GM12864 (cell line): ENCODE data around the gene GATAD2B.

ENCODE experiments used
- DNase-seq: peaks from one replicate; pipeline ENCODE4 v3.0.0-alpha.2; 2011; ENCODE audit warnings: low read depth
- H3K4me3 ChIP-seq: 2 replicates; pipeline ENCODE4 v1.5.1; 2011; ENCODE audit warnings: mild to moderate bottlenecking, low read depth, low read length, control low read depth
- CTCF ChIP-seq: IDR thresholded peaks from 2 replicates; pipeline ENCODE4 v1.5.1; 2011; ENCODE audit warnings: low read depth, mild to moderate bottlenecking, moderate library complexity, low read length, control low read depth, inconsistent platforms; ENCODE audit errors: missing control alignments

The GATAD2B gene

GRCh38 chr1:153929981-153930948, 7.5 kb upstream of the GATAD2B start:
- no peak for DNase-seq

GRCh38 chr1:153929426-153929825, 6.7 kb upstream of the GATAD2B start:
- DNase-seq = no peak
- H3K4me3 ChIP-seq = no peak overlapping the region
- no peak for TF ChIP-seq CTCF

More at GRCh38 chr1:153929981-153930948, 7.5 kb upstream of the GATAD2B start:
- no peak overlapping the region for H3K4me3 ChIP-seq
- no peak for TF ChIP-seq CTCF

- no peak for DNase-seq
- TF ChIP-seq CTCF = no peak
- H3K4me3 ChIP-seq = no peak overlapping the region
Measured at GRCh38 chr1:153928791-153929341, 6.1 kb upstream of the GATAD2B start.

DNA sequence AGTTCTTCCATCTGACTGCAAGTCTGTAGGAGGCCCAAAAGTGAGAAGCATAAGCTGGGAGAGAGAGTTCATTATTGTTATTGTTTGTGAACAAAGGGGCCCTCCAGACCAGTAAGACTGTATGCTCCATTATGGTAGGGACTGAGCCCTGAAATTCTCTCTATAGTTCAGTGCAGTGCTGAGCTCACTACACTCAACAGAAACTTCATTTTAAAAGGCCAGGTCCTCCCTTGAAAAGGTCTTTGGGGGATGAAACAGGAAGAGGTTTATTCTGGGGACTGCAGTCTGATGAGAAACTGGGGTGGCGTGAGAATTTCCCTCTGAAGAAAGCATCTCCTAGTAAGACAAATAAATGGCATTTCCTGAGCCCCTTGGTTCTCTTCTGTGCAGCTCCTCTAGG, 5.5 kb upstream of the GATAD2B start:
- no peak overlapping the region for H3K4me3 ChIP-seq
- no peak for DNase-seq
- no peak for TF ChIP-seq CTCF

DNA sequence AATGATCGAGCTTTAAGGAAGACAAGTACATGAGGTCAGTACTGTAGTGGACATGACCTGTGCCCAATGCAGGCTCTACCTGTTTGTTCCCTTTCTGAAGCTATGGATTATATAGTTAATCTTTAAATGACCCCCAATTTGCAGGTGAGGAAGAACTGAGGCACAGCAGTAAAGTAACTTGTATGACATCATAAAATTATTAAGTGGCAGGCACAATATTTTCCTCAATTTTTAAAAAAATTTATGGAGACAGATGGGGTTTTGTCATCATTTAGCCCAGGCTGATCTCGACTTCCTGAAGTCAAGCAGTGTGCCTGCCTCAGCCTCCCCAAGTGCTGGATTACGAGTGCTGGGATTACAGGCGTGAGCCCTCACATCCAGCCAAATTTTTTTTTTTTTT, 3.6 kb upstream of the GATAD2B start:
- H3K4me3 ChIP-seq = no peak overlapping the region
- no peak for TF ChIP-seq CTCF
- DNase-seq = no peak

DNA sequence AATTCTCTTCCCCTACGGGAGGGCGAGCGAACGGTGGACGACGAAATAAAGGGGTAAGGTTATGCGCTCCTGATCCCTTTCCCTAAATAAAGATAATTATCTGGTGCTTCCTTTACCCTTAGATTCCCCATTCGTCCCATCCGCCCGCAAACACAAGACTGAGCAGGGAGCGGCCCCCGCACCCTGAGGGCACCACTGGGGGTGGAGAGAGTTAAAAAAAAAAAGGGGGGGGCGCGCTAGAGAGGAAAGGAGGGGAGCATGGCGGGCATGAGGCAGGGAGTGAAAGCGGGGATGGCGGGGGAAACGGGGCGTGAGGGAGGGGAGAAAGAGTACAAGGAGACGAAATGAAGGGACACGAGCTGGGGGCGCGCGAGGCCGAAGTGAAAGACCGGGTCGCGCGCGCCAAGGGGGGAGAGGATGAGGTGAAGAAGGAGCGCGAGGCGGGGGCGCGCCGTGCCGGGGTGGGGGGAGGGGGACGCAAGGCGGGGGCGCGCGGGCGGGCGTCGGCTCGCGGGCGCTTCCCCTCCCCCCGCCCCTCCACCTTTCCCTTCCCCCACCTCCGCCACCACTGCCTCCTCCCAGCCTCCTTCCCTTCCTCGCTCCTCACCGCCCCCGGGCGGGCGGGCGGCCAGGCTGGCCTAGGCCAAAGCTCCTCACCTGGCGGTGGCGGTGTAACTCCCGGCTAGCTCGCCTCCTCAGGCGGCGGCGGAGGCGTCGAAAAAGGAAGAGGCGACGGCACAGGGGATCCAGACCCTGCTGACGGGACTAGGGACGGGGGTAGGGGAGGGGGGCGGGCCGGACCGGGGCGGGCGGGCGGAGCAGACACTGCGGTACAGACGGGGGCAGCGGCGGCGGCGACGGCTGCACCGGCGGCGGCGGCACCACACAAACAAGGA, 448 bp downstream of the GATAD2B start:
- no peak for DNase-seq
- peak overlapping the region; percentile 70 for H3K4me3 ChIP-seq
- TF ChIP-seq CTCF = peak; percentile 27
